Measurements from ENCODE around the gene SLC6A18.

Gene SLC6A18

GRCh38 chr5:1204693-1205242 lies 20.4 kb upstream of the SLC6A18 start:
- H3K4me1 ChIP-seq (ENCODE audit: control insufficient read depth, insufficient read depth, low read length): no peaks in the 10 kb centered on the region
- no peak overlapping the region for H3K4me3 ChIP-seq (ENCODE audit: low read depth, low read length)
- H3K9me3 ChIP-seq (ENCODE audit: control insufficient read depth, insufficient read depth, low read depth, low read length): no peaks in the 10 kb centered on the region
- no peak overlapping the region for H3K27ac ChIP-seq (ENCODE audit: extremely low read depth, low read depth, low read length)
- CTCF ChIA-PET: interaction anchor here (0.8 to 1.5 kb wide), 2 partner anchors 30 to 36 kb away, joined by 4 to 5 read pairs; no protein-coding TSS in a partner anchor
- no peak for TF ChIP-seq ZFHX2 (tag by site-specific recombination; conservative IDR thresholded peaks at IDR 0.05)
- no peak for TF ChIP-seq ZNF2 (tag by site-specific recombination; IDR thresholded peaks at IDR 0.05)
- no peak for TF ChIP-seq ZNF214 (tag by site-specific recombination; IDR thresholded peaks at IDR 0.05; ENCODE audit: borderline replicate concordance)
- no peak for TF ChIP-seq HOXD13 (CRISPR knock-in tag; IDR thresholded peaks at IDR 0.05; ENCODE audit: borderline replicate concordance)
- TF ChIP-seq, protein P1, sequence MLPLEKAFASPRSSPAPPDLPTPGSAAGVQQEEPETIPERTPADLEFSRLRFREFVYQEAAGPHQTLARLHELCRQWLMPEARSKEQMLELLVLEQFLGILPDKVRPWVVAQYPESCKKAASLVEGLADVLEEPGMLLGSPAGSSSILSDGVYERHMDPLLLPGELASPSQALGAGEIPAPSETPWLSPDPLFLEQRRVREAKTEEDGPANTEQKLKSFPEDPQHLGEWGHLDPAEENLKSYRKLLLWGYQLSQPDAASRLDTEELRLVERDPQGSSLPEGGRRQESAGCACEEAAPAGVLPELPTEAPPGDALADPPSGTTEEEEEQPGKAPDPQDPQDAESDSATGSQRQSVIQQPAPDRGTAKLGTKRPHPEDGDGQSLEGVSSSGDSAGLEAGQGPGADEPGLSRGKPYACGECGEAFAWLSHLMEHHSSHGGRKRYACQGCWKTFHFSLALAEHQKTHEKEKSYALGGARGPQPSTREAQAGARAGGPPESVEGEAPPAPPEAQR (tag by site-specific recombination; IDR thresholded peaks at IDR 0.05): no peak
- TF ChIP-seq KLF9 (tag by site-specific recombination; IDR thresholded peaks at IDR 0.05; ENCODE audit: low read depth): no peak
- TF ChIP-seq ZNF76 (tag by site-specific recombination; IDR thresholded peaks at IDR 0.05; ENCODE audit: borderline replicate concordance, low read depth): no peak
- TF ChIP-seq ZBTB1 (tag by site-specific recombination; IDR thresholded peaks at IDR 0.05): no peak
- no peak for TF ChIP-seq YY1 (tag by site-specific recombination; IDR thresholded peaks at IDR 0.05)
- TF ChIP-seq ZNF175 (tag by site-specific recombination; IDR thresholded peaks at IDR 0.05): no peak
- no peak for TF ChIP-seq ZNF16 (tag by site-specific recombination; IDR thresholded peaks at IDR 0.05; ENCODE audit: low read depth)
- no peak for TF ChIP-seq ZNF664 (tag by site-specific recombination; IDR thresholded peaks at IDR 0.05)
- TF ChIP-seq, protein P2, sequence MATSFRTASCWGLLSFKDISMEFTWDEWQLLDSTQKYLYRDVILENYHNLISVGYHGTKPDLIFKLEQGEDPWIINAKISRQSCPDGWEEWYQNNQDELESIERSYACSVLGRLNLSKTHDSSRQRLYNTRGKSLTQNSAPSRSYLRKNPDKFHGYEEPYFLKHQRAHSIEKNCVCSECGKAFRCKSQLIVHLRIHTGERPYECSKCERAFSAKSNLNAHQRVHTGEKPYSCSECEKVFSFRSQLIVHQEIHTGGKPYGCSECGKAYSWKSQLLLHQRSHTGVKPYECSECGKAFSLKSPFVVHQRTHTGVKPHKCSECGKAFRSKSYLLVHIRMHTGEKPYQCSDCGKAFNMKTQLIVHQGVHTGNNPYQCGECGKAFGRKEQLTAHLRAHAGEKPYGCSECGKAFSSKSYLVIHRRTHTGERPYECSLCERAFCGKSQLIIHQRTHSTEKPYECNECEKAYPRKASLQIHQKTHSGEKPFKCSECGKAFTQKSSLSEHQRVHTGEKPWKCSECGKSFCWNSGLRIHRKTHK (tag by site-specific recombination; IDR thresholded peaks at IDR 0.05): no peak
- TF ChIP-seq ZFP69B (tag by site-specific recombination; IDR thresholded peaks at IDR 0.05): no peak
- no peak for TF ChIP-seq ZNF121 (tag by site-specific recombination; IDR thresholded peaks at IDR 0.05)
- no peak for TF ChIP-seq ZNF184 (tag by site-specific recombination; IDR thresholded peaks at IDR 0.05)
- no peak for TF ChIP-seq KLF1 (tag by site-specific recombination; IDR thresholded peaks at IDR 0.05)
- TF ChIP-seq, protein P3, sequence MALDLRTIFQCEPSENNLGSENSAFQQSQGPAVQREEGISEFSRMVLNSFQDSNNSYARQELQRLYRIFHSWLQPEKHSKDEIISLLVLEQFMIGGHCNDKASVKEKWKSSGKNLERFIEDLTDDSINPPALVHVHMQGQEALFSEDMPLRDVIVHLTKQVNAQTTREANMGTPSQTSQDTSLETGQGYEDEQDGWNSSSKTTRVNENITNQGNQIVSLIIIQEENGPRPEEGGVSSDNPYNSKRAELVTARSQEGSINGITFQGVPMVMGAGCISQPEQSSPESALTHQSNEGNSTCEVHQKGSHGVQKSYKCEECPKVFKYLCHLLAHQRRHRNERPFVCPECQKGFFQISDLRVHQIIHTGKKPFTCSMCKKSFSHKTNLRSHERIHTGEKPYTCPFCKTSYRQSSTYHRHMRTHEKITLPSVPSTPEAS (tag by site-specific recombination; IDR thresholded peaks at IDR 0.05): no peak
- TF ChIP-seq RBAK (tag by site-specific recombination; IDR thresholded peaks at IDR 0.05): no peak
- no peak for TF ChIP-seq ZNF211 (tag by site-specific recombination; IDR thresholded peaks at IDR 0.05; ENCODE audit: low read depth)
- POLR2A ChIA-PET: interaction anchor here (0.5 to 0.7 kb wide), 3 partner anchors 14 to 1106 kb away, joined by 3 read pairs; no protein-coding TSS in a partner anchor
- no peaks in the 10 kb centered on the region for H3K36me3 ChIP-seq (ENCODE audit: control insufficient read depth in 2 of 2, insufficient read depth in 1 of 2, low read length in 2 of 2)

DNA sequence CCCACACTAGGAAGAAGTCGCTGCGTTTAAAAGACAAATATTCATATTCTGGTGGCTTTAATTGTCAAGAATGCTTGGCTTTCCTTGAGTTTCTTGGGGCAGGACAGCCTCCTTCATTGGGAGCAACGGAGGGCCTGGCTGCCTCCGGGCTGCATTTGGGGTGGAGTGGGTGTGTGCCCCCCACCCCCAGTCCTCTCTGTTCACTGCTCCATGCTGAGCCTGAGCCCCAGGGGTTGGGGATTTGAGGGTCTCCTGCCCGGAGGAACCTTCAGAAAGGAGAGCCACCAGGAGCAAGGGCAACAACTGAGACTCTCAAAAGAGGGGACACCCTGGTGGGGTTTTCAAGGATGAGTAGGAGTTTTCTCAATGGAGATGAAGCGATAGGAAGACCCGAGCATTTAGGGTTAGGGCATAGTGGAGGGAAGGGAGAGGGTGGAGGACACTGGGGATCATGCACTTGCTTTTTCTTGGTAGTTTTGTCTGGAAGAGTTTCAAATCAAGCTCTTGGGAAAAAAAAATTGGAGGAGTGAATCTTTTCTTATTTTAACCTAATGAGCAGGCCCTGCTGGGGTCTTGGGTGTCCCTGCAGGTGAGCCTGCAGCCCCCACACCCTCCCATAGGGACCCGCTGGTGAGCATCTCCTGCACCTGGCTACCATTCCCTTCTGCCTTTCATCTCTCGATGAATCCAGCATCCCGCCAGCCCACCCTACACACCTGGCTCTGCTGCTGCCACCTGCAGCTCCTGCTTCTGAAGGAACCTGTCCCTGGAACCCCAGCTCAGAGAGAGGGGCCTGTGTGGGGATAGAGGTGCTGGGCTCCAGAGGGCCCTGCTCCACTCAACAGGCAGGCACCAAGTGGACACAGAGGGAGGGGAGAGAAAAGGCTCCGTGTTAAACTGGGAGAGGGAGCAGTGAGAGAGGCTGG lies 19.7 kb upstream of the SLC6A18 start:
- Histone ChIP-seq H3K9me3 (ENCODE audit: control insufficient read depth, insufficient read depth, low read depth, low read length) (no peaks in the 10 kb centered on the region), H3K36me3 (ENCODE audit: control insufficient read depth in 2 of 2, insufficient read depth in 1 of 2, low read length in 2 of 2) (no peaks in the 10 kb centered on the region), H3K27ac (ENCODE audit: extremely low read depth, low read depth, low read length) (no peak overlapping the region), H3K4me3 (ENCODE audit: low read depth, low read length) (no peak overlapping the region), H3K4me1 (ENCODE audit: control insufficient read depth, insufficient read depth, low read length) (no peaks in the 10 kb centered on the region)
- POLR2A ChIA-PET: interaction anchor here (0.5 to 0.6 kb wide), 2 partner anchors 45 to 1106 kb away, joined by 3 read pairs; no protein-coding TSS in a partner anchor
- CTCF ChIA-PET: interaction anchor here (0.7 to 1.5 kb wide), 4 partner anchors 16 to 65 kb away, joined by 3 to 5 read pairs (median 4); no protein-coding TSS in a partner anchor
- TF ChIP-seq, protein P4, sequence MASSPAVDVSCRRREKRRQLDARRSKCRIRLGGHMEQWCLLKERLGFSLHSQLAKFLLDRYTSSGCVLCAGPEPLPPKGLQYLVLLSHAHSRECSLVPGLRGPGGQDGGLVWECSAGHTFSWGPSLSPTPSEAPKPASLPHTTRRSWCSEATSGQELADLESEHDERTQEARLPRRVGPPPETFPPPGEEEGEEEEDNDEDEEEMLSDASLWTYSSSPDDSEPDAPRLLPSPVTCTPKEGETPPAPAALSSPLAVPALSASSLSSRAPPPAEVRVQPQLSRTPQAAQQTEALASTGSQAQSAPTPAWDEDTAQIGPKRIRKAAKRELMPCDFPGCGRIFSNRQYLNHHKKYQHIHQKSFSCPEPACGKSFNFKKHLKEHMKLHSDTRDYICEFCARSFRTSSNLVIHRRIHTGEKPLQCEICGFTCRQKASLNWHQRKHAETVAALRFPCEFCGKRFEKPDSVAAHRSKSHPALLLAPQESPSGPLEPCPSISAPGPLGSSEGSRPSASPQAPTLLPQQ (tag by site-specific recombination; IDR thresholded peaks at IDR 0.05): no peak
- TF ChIP-seq ZFP3 (tag by site-specific recombination; IDR thresholded peaks at IDR 0.05; ENCODE audit: low read depth): peak; percentile 80
